ENCODE results near the gene SCD5. TPM values are rescaled to one million over a fixed set of nuclear protein-coding genes. Genes with fewer than 3 reads are reported as not detected.

The SCD5 gene
- total RNA-seq, 2 experiments from 2014 or later: 1.6 to 2.2 TPM

- Mint-ChIP-seq H3K36me3 (ENCODE audit: low read depth) (no peaks in the 10 kb centered on the region), H3K4me3 (no peak overlapping the region), H3K4me1 (ENCODE audit: low read depth) (no peaks in the 10 kb centered on the region), H3K9me3 (no peaks in the 10 kb centered on the region), H3K27me3 (no peaks in the 10 kb centered on the region), H3K27ac (no peak overlapping the region)
- ATAC-seq (no peak), DNase-seq (no peak)
- TF ChIP-seq CTCF (IDR thresholded peaks at IDR 0.05): no peak
- ChIA-PET CTCF (interaction anchor here (1.2 kb wide), 1 partner anchor 44 kb away, joined by 4 read pairs; no protein-coding TSS in a partner anchor), POLR2A (no interaction called here)
- intact Hi-C loops (cut with micrococcal nuclease): no loop called here
Measured at GRCh38 chr4:82694892-82695291, 103.7 kb downstream of the SCD5 start.

GRCh38 chr4:82694046-82694445, 104.5 kb downstream of the SCD5 start:
- Mint-ChIP-seq H3K27me3 (no peaks in the 10 kb centered on the region), H3K27ac (no peak overlapping the region), H3K9me3 (no peaks in the 10 kb centered on the region), H3K4me1 (ENCODE audit: low read depth) (no peaks in the 10 kb centered on the region), H3K4me3 (no peak overlapping the region), H3K36me3 (ENCODE audit: low read depth) (no peaks in the 10 kb centered on the region)
- TF ChIP-seq CTCF (IDR thresholded peaks at IDR 0.05): no peak
- ChIA-PET CTCF (no interaction called here), POLR2A (interaction anchor here (0.6 kb wide), 1 partner anchor 947 kb away, joined by 3 read pairs; no protein-coding TSS in a partner anchor)
- intact Hi-C loops (cut with micrococcal nuclease): no loop called here
- DNase-seq: no peak
- ATAC-seq: no peak

- Mint-ChIP-seq H3K4me1 (ENCODE audit: low read depth) (no peaks in the 10 kb centered on the region), H3K9me3 (no peaks in the 10 kb centered on the region)
- no peak for DNase-seq
Measured at GRCh38 chr4:82692101-82692780, 106.4 kb downstream of the SCD5 start.

GRCh38 chr4:82691431-82691830, 107.2 kb downstream of the SCD5 start:
- H3K36me3 Mint-ChIP-seq (ENCODE audit: low read depth): no peaks in the 10 kb centered on the region
- H3K4me3 Mint-ChIP-seq: no peak overlapping the region
- no peak for TF ChIP-seq CTCF (IDR thresholded peaks at IDR 0.05)
- H3K9me3 Mint-ChIP-seq: no peaks in the 10 kb centered on the region
- ATAC-seq: no peak
- intact Hi-C loops (cut with micrococcal nuclease): no loop called here
- no peaks in the 10 kb centered on the region for H3K4me1 Mint-ChIP-seq (ENCODE audit: low read depth)
- H3K27ac Mint-ChIP-seq: no peak overlapping the region
- ChIA-PET CTCF (no interaction called here), POLR2A (no interaction called here)
- no peak for DNase-seq
- no peaks in the 10 kb centered on the region for H3K27me3 Mint-ChIP-seq

More at GRCh38 chr4:82692101-82692780, 106.4 kb downstream of the SCD5 start:
- Mint-ChIP-seq H3K36me3 (ENCODE audit: low read depth) (no peaks in the 10 kb centered on the region), H3K27ac (no peak overlapping the region), H3K4me3 (no peak overlapping the region), H3K27me3 (no peaks in the 10 kb centered on the region)
- ATAC-seq: no peak
- intact Hi-C loops (cut with micrococcal nuclease): no loop called here
- CTCF ChIA-PET: no interaction called here
- POLR2A ChIA-PET: no interaction called here
- no peak for TF ChIP-seq CTCF (IDR thresholded peaks at IDR 0.05)

GRCh38 chr4:82688091-82688795, 110.4 kb downstream of the SCD5 start:
- H3K36me3 Mint-ChIP-seq (ENCODE audit: low read depth): no peaks in the 10 kb centered on the region
- DNase-seq: no peak
- TF ChIP-seq CTCF (IDR thresholded peaks at IDR 0.05): no peak
- no peaks in the 10 kb centered on the region for H3K4me1 Mint-ChIP-seq (ENCODE audit: low read depth)
- no peak overlapping the region for H3K27ac Mint-ChIP-seq
- H3K9me3 Mint-ChIP-seq: no peaks in the 10 kb centered on the region
- H3K27me3 Mint-ChIP-seq: no peaks in the 10 kb centered on the region
- ChIA-PET CTCF (interaction anchor here (1.0 kb wide), 1 partner anchor 51 kb away, joined by 4 read pairs; no protein-coding TSS in a partner anchor), POLR2A (no interaction called here)
- no peak for ATAC-seq
- intact Hi-C loops (cut with micrococcal nuclease): no loop called here
- H3K4me3 Mint-ChIP-seq: no peak overlapping the region

Data from activated CD8-positive, alpha-beta T cell treated with anti-CD3 and anti-CD28 coated beads for 36 hours (primary cell).